GM19372 (cell line): Measurements from ENCODE around the gene CYLD.

ENCODE experiments used
- ATAC-seq: cut with Tn5 transposase; IDR thresholded peaks from one replicate; pipeline ENCODE4 v1.9.1; 2021; ENCODE audit warnings: mild to moderate bottlenecking, low read depth, moderate library complexity; ENCODE audit not compliant: unreplicated experiment

The CYLD gene

DNA sequence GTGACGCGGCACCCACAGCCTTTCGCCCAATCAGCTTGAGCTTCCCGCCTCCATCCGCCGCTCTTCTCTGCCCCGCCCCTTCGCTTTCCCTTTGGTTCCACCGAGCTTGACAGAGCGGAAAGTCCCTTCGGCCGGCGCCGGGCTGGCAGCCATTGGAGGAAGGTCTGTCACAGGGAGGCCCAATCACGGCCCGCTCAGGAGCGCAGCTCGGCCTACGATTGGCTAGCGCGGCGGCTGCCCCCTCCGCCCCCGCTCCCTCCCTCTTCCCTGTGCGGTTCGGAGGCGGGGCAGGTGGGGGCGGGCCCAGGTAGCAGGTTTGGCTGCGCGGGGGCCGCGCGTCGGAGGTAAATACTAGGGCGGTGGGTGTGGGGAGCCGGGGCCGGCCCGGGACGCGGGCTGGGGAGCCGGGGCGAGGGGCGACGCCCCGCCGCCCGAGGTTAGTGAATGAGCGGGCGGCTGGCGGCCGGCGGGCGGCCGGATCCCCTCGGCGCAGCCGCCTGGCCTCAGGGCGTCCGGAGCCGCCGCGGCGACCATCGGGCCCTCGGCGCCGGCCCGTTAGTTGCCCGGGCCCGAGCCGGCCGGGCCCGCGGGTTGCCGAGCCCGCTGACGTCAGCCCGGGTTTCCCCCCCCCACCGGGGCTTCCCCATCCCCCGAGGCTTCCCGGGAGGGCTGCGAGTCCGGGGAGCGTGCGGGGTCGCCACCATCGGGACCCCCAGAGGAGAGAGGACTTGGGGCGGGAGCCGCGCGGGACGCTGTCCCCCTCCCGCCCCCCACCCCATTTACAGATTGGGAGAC is at the start of gene CYLD:
CYLD (plus strand) TSS at position 306 of the 795 bp plus-strand sequence. CDS start 7,613 bp downstream, outside the sequence.
- ATAC-seq = peak; percentile 88

DNA sequence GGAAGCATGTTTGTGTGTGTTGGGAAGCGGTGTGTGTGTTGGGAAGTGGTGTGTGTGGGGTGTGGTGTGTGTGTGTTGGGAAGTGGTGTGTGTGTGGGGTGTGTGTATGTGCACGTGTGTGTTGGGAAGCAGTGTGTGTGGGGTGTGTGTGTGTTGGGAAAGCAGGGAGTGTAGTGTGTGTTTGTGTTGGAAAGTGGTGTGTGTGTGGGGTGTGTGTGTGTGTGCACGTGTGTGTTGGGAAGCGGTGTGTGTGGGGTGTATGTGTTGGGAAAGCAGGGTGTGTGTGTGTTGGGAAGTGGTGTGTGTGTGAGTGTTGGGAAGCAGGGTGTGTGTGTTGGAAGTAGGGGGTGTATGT is 49.3 kb upstream of the CYLD start:
- no peak for ATAC-seq

DNA sequence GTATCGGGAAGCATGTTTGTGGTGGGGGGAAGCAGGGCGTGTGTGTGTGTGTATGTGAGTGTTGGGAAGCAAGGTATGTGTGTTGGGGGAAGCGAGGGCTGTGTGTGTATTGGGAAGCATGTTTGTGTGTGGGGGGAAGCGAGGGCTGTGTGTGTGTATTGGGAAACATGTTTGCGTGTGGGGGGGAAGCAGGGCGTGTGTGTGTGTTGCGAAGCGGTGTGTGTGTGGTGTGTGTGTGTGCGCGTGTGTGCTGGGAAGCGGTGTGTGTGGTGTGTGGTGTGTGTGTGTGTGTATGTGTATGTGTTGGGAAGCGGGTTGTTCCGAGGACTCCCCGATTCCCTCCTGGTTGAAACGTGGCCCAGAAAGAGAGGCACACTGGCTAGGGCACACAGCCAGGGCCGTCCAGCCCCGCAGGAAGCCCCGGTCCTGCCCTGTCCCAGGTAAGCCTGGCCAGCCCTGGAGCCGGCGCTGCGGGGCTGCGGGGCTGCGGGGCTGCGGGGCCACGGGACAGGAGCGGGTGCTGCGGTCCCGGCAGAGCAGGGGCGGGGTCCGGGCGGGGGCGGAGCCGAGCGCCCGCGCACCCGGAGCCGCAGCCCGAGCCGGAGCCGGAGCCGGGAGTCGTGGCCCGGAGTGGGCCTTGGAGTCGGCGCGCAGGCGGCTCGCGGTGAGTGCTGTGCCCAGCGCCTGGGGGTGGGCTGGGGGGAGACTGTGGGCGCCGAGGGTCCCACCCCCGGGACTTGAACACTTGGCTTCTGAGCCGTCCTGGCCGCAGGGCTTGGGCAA is 48.7 kb upstream of the CYLD start, which contains the start of gene NOD2:
NOD2 (plus strand) TSS at position 608 of the 783 bp plus-strand sequence. CDS start 5,890 bp downstream, outside the sequence.
- ATAC-seq = no peak

DNA sequence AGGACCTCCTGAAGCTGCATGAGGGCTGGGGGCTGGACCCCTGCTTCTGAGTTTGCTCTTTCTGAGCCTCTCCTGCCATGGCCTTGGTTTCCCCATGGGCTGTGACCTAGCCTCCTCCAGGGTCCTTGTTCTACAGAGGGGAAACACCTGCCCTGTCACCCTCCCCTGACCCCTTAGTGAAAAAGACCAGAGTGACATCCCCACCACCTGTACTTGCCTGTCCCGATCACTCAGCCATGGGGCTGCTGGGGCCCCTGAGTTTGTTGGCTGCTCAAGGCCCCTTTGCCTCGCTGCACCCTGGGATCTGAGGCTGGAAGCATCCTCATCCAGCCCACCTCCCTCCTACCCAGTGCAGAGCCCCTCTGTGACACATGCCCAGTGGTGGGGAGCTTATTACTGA is 47.7 kb upstream of the CYLD start:
- ATAC-seq = no peak

DNA sequence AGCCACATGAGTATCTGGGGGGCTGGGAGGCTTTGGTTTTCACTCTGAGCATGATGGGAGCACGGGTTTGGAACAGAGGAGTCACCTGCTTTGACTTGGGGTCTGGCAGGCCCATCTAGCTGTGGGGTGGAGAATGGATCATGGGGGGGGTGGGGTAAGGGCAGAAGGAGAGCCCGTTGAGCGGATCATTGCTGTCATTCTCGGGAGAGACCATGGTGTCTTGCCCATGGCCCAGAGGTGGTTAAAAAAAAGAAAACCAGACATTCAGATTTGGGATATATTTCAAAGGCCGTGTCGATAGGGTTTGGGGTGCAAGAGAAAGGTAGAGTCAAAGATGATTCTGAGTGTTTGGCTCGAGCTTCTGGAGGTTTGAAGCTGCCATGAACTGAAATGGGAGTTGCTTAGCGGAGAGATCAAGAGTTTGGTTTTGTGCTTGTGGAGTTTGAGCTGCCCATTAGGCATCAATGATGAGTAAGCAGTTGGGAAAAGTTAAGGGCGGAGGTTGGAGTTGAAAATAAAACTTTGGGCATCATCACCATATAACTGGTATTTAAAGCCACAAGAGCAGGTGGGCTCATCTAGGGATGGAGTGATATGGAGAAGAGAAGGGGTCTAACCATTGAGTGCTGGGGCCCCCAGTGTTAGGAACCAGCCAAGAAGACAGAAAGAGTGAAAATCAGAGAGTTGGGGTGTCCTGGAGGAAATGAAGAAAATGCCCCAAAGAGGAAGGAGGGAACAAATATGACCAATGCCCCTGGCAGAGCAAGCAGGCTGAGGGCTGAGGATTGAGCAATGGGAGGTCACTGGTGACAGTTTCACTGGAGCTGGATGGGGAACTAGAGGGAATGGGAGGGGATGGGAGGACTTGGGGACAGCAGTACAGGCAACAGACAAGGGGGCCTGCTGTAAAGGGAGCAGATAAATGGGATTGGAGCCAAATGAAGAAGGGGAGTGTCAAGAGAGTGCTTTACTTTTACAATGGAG is 46.6 kb upstream of the CYLD start:
- ATAC-seq = no peak

DNA sequence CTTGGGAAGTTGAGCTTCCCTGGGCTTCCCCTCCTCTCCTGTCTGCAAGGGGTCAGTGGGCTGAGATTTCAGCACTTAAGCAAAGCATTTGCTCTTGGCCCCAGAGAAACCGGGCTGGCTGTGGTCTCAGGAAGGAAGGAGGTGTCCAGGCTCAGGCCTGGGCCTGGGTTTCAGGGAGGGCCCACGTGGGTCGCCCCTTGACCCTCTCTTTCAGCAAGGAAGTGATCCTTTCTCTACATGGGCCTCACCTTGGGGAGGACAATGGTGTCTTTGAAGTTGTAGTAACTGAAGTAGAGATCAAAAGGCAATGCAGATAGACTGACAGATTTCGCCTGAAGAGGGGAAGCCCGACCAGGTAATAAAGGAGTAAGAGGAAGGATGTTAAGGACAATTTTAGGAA is 45.8 kb upstream of the CYLD start:
- ATAC-seq = no peak

DNA sequence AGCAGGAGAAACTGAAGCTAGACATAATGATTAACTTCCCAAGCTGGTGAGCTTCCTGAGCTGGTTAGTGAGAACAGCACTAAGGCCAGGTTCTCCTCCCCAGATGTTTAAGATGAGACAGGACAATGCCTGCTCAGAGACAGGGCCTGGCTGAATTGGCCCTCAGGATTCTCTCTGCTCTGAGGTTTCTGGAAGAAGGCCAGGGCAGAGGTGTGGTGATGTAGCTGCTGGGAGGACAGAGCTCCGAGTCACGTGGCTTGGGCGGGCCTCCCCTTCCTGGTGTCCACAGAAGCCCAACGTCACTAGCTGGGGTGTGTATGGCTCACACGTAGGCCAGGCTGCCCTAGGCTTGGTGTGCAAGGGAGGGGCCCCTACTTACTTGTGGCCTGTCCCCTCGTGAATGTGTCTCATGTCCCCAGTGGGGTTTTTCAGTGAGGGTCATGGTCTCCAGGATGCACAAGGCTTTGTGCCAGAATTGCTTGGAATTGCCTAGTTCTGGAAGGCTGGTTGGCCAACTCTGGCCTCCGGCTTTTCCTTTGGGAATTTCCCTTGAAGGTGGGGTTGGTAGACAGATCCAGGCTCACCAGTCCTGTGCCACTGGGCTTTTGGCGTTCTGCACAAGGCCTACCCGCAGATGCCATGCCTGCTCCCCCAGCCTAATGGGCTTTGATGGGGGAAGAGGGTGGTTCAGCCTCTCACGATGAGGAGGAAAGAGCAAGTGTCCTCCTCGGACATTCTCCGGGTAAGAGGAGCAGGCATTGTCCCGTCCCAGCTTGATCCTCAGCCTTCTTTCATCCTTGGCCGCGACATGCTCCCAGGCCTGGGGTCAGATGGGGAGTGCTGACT is 45.1 kb upstream of the CYLD start:
- ATAC-seq = peak; percentile 63

DNA sequence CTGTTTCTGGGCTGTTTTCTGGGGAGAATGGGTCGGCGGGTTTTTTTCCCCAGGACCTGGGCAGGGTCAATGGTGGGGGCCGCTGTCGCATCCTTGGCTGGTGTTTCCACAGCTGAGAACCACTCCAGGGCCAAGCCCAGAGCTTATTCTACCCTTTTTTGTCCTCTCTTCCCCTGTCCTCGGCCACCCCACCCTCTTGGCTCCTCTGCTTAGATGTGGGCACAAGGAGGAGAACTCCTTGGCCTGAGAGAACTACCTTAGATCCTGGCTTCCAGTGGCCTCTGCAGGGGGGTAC is 44.5 kb upstream of the CYLD start:
- no peak for ATAC-seq

DNA sequence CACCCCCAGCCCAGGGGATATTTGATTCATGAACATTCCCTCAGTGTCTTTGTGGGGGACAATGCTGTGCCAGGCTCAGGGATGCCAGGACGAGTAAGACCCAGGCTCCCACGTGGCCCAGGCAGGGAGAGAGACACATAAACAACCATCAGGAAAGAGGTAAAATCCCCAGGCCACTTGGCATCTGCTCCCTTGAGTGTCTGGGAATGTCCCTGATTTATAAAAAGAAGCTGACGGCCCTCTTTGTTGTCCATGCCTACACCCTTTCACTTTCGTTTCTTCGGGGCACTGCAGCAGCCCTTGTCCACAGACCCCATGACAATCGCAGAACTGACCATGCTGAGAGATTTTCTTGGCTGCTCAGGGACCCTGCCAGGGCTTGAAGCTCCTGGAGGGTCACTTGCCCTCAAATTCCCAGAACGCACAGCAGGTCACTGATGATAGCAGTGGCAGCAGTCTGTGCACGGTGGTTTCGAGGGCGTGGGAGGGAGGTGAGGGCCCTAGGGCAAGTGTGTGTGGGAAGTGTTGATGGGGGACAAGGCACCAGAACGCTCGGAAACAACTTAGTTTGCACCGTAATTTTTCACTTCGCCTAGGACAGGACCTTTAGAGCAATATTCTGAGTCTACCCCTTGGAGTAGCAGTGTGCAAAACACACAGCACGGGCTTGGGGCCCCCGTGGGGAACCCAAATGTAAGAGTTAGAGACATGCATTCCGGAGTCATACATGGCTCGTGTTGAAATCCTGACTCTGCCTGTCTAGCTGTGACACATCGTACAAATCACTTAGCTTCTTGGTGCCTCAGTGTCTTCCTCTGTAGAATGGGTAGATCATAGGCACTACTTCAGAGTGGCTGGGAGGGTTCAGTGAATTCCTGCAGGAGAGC is 43.8 kb upstream of the CYLD start:
- peak; percentile 42 for ATAC-seq

DNA sequence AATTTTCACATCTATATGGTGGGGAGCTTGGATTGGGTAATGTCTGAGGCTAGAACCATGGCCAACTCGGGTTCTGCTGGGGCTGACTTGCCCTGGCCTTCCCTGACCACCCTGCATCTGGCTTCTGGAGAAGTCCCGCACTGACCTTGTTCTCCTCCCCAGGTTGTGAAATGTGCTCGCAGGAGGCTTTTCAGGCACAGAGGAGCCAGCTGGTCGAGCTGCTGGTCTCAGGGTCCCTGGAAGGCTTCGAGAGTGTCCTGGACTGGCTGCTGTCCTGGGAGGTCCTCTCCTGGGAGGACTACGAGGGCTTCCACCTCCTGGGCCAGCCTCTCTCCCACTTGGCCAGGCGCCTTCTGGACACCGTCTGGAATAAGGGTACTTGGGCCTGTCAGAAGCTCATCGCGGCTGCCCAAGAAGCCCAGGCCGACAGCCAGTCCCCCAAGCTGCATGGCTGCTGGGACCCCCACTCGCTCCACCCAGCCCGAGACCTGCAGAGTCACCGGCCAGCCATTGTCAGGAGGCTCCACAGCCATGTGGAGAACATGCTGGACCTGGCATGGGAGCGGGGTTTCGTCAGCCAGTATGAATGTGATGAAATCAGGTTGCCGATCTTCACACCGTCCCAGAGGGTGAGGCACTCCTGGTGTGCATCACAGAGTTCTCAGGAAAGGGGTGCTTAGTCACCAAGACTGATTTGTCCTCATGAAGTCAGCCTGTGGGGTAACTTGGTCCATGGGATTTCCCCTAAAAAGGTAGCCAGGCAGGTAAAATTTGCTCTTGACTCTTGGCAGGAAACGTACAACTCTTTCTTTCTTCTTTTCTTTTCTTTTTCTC is 42.3 kb upstream of the CYLD start:
- no peak for ATAC-seq

DNA sequence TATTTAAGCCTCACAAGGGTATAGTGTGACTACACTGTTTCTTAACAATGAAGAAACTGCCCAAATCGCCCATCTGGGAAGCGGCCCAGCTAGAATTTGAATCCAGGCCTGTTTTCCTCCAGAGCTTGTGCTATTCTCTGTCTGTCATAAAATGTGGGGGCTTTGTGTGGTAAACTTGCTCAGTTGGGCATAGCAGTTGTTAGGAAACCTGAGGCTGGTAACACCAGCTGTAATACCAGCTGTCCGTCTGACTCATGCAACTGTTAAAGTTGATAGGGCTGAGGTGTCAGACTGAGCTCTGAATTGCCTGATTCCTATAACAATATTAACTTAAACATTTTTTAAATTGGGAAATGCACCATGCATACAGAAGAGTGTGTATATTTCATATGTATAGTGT is 39.2 kb upstream of the CYLD start:
- ATAC-seq = no peak

DNA sequence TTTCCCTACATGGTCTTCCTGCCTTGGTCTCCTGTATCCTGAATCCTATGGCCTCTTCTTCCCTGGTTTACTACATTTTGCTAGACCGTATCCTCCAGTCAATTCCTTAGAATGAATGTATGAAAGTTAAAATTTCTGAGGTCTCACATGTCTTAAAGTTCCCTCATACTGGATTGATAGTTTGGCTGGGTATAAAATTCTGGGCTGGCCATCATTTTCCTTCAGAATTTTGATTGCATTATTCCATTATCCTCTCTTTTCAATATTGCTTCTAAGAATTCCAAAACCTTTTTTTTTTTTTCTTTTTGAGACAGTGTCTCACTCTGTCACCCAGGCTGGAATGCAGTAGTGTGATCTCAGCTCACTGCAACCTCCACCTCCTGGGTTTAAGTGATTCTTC is 37.6 kb upstream of the CYLD start:
- no peak for ATAC-seq

DNA sequence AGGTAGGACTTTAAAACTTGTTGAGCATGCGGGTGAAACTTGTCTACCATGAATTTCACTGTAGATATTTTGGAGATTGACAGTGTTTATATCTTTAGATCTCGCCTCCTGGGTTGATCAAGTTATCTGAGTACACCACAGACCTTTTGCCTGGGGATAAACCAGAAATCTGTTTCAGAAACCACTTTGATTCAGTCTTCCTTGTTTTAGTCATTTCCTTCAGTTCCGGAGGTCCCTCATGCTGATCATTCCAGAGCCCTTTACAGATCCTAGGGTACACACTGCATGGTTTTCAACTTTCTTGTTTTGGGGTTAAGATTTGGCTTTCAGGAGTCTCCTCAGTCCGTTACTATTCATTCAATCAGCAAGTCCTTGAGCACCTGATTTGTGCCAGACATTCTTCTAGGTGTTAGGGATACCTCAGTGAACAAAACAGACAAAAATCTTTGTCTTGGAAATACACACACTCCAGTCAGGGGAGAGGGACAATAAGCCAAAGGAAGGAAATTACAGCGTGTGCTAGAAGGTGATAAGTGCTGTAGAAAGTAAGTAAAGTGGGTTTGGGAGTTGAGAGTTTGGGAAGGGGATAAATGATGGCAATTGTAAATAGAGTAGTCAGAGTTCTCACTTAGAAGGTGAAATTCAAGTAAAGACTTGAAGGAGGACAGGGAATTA is 36.3 kb upstream of the CYLD start:
- no peak for ATAC-seq

DNA sequence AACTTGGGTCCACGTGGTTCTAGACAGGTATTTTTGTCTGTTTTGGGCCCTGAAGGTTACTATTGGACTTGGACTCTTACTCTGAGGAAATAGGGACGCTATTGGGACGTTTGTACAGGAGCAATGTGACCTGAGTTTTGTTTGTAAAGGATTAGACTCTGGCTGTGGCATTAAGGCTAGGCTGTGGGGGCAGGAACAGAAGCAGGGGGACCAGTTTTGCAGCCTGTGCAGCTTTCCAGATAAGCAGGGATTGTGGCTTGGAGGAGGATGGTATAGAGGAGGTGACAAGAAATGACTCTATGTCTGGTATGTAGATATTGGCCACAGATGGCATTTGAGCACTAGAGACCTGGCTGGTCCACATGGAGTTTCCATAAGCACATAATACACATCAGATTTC is 35.6 kb upstream of the CYLD start:
- no peak for ATAC-seq

DNA sequence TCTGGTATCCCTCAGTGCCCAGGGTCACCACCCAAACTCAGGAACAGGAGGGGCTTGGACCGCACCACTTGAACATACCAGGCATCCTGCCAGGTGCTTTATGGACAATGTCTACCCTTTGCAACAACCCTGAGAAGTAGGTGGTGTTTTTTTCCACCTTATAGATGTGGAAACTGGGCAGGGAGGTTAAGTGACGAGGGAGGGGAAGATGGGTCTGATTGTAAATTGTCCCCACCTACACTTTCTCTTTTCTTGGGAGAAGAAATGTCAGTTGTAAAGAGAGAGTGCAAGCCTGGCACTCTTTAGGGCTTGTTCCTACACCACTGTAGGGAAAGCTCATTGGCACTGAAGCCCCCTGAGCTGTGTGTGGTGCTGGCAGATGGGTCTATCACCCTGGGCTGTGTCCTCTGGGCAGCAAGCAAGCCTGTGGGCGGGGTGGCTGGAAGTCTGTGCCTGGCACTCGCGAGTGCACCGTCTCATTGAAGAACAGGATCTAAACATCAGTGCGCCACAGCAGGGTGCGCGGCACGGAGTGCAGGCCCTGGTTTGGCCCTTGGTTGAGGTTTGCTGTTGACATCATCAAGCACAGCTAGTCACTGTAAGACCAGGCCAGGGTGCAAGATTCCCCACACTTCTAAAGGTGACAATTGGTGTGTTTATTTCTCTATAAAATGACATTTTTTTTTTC is 33.4 kb upstream of the CYLD start:
- ATAC-seq = no peak

DNA sequence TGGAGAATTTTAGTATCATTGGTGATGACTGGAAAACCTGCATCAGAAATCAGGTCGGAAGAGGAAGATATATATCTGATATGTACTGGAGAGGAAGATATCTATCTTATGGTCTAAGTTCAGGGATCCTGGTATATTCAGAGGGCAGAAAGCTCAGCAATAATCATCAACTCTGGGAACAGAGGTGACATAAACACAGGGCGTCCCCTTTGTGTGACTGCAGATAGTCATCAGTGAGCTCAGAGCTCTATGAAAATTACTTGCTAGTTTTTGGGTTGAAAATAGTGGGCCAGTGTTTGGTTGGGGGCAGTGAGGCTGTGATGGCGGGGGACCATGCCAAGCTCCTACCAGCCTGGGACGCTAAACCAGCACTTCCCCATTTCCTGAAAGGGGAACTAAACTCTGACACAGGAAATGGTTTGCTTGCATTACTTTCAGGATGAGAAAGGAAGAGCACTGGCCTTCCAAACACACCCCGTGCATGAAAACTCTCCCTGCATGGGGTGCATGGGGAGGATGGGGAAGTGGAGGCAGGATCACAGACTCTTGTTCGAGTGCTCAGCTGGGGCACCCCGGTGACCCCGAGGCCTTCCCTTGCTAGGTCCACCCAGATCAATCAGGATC is 32.7 kb upstream of the CYLD start:
- no peak for ATAC-seq

DNA sequence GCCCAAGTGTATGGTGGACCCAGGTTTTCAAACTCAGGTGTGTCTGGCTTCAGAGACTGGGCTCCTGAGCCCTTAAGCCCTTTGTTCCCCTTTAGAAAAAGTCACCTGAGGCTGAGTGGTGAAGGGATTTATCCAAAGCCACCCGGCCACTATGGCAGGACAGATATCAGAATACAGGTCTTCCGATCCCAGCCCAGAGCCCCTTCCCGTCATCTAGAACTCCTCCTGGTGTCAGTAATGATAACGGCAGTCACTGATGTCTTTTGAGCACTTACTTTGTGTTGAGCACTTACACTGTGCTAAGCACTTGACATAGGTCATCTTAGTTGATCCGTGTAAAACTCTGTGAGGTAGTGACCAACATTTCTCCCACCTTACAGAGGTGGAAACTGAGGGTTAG is 31.9 kb upstream of the CYLD start:
- ATAC-seq = no peak
